Measurements from ENCODE around the gene GPR137.

The GPR137 gene

DNA sequence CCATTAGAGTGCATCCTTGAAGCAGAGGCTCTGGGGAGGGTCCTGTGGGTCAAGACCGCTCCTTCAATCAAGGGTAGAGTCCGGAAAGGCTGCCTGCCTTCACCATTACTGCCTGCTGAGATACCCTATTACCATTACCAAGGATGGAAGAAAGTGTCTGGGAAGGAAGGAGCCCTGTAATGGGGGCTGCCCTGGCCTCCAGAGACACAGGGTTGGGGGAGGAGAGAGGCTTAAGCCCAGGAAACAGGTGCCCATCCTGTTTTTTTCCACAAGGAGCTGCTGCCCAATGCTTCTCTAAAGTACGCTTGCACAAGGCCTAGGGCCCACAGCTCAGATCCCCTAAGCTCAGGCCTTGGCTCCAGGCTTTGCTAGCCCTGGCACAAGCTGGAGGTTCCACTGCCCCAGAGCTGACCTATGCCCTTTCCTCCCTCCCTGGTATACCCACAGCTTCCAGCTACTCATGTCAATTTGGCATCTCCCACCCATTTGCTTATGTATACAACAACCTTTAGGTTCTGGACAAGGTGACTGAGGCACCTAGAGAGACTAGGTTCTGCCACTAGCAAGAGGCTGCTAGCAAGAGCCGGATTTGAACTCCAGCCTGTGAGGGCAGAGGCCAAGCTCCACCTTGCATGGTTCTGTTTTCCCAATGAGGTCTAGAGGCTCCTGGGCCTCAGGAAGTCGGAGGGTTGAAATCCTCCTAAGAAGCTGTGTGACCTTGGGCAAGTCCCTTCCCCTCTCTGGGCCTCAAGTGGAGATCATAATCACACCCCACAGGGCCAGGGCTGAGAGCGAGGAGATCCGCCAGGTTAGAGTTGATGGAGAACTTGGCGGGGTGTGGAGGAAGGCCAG, 35.9 kb upstream of the GPR137 start:
- no peak for DNase-seq (ENCODE audit: low read depth)
- TF ChIP-seq, protein P1, sequence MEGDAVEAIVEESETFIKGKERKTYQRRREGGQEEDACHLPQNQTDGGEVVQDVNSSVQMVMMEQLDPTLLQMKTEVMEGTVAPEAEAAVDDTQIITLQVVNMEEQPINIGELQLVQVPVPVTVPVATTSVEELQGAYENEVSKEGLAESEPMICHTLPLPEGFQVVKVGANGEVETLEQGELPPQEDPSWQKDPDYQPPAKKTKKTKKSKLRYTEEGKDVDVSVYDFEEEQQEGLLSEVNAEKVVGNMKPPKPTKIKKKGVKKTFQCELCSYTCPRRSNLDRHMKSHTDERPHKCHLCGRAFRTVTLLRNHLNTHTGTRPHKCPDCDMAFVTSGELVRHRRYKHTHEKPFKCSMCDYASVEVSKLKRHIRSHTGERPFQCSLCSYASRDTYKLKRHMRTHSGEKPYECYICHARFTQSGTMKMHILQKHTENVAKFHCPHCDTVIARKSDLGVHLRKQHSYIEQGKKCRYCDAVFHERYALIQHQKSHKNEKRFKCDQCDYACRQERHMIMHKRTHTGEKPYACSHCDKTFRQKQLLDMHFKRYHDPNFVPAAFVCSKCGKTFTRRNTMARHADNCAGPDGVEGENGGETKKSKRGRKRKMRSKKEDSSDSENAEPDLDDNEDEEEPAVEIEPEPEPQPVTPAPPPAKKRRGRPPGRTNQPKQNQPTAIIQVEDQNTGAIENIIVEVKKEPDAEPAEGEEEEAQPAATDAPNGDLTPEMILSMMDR (conservative IDR thresholded peaks at IDR 0.05; ENCODE audit: low read depth, low read length) = no peak
- no peak overlapping the region for H3K4me3 ChIP-seq (ENCODE audit: low read depth, low read length)

DNA sequence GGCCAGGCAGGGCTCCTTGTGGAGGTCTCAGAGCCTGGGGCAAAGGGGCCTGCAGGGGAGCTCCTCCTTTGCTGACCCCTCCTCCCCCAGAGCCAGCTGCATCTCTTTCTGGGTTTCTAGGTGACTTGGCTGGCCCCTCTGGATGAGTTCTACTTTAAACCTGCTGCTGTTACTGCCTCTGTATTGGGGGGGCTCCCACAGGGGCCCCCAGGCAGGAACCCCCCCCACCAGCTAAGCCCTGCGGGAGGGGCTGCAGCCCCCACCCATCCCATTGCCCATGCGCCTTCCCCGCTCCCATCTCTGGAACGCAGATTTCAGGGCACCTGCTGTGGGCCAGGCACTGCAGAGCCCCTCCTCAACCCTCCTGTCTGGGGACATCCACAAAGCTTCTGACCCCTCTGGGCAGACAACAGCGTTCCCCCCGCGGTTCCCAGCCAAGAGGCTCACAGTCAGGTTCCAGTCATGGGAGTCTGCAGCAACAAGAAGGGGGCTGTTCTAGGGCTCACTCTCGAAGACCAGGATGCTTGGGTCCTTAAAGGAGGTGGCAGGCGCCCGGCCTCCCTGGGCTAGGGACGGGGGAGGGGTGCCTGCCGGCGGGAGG, 35.1 kb upstream of the GPR137 start:
- peak overlapping the region; percentile 63 for H3K4me3 ChIP-seq (ENCODE audit: low read depth, low read length)
- TF ChIP-seq, protein P1 (conservative IDR thresholded peaks at IDR 0.05; ENCODE audit: low read depth, low read length) = no peak
- DNase-seq (ENCODE audit: low read depth) = no peak

DNA sequence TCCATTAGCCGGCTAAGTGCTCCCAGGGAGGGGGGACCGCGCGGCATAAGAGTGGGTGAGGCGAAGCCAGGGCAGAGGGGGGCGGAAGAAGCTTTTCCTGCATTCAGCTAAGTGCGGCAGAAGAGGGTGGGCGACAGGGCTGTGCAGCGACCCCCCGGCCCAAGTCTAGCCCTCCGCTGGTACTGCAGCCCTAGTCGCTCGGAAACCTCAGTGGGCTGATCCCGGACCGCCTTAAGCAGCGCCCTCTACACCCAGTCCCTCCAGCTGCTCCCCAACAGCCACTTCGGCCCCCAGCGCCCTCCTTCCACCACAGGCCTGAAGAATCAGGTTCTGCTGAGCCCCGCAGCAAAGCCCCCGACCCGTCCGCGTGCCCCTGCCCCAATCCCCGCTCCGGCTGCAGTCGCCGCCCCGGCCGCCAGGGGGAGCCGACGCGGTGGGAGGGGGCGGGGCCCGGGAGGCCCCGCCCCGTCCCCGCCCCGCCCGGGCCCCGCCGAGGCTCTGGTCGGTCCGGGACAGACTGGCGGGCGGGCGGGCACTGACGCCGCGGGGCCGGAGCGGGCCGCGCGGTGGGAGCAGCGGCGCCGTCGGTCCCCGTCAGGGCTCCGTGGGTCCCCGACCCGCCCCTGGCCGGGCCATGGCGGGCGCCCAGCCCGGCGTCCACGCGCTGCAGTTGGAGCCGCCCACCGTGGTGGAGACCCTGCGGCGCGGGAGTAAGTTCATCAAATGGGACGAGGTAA, 34.5 kb upstream of the GPR137 start, which contains the start of gene PLCB3:
TSS of gene PLCB3 (plus strand) at position 515 of the 737 bp plus-strand sequence. CDS start at position 635, 120 bp downstream.
- peak within 1 kb of the TSS; percentile 63 for H3K4me3 ChIP-seq (ENCODE audit: low read depth, low read length)
- TF ChIP-seq, protein P1 (conservative IDR thresholded peaks at IDR 0.05; ENCODE audit: low read depth, low read length) = peak; percentile 45
- no peak for DNase-seq (ENCODE audit: low read depth)

DNA sequence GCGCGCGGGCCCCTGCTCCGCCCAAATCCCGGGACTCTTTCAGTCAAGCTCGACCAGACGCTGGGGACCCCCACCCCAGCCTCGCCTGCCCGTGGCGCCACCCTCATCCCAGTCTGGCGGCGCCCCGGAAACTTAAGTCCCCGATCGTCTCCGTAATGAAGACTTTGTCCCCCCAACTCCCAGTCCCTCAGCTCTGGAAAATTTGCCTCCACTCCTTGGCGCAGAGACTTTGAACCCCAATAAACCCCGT, 34.0 kb upstream of the GPR137 start:
- peak overlapping the region; percentile 63 for H3K4me3 ChIP-seq (ENCODE audit: low read depth, low read length)
- TF ChIP-seq, protein P1 (conservative IDR thresholded peaks at IDR 0.05; ENCODE audit: low read depth, low read length) = no peak
- DNase-seq (ENCODE audit: low read depth) = no peak

DNA sequence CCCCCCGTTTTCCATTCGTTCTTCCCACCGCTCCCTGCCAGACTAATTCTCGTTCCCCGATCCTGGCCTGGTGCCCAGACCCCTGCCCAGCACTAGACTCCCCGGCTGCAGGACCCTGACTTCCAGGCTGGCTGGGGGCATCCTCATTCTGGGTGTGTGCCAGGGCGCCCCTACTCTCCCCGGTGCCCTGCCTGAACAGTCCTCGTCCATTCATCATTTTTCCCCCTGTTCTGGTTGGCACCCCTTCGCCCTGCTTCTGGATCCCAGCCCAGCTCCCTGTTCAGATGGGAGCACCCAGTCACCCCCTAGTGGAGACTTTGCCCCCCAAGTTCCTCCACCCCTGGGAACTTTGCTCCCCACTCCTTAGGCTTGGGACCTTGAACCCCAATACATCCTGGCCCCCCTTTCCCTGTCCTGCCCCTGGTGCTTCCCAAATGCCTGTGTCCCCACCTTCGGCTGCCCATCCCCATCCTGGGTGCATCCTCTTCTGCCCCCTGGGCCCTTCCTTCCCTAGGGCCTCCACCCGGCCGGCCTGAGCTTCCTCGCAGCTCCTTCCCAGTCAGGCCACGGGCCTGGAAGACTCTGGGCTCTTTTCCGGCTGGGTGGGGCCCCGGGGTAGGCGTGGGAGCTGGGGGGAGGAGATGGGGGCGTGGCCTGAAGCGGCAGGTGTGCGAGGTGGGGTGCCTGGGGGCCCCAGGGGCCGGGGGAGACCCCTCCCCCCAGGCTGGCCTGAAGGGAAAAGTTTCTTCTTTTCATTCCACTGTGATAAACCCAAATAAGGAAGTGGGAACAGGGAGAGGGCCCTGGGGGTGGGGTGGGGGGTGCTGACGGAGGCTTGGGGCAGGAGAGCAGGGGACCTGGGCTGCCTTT, 33.4 kb upstream of the GPR137 start:
- peak overlapping the region; percentile 63 for H3K4me3 ChIP-seq (ENCODE audit: low read depth, low read length)
- no peak for DNase-seq (ENCODE audit: low read depth)
- TF ChIP-seq, protein P1 (conservative IDR thresholded peaks at IDR 0.05; ENCODE audit: low read depth, low read length) = peak; percentile 39

DNA sequence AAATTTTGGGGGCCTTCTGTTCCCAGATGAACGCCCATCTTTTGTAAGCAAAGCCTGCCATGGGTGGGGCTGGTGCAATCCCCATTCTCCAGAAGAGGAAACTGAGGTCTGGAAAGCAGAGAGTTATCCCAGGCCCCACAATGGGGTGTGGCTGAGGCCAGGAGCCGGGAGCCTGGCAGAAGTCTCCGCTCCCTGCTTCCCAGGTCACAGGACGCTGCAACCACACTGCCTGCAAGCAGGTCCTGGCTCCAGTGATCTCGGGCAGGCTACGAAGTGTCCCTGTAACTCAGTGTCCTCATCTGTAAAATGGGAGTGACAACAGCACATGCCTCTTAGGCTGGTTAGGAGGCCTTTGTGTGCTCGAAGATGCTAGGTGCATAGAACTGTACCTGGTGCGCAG, 32.6 kb upstream of the GPR137 start:
- H3K4me3 ChIP-seq (ENCODE audit: low read depth, low read length) = no peak overlapping the region
- TF ChIP-seq, protein P1 (conservative IDR thresholded peaks at IDR 0.05; ENCODE audit: low read depth, low read length) = no peak

More for the DNA sequence above, 32.6 kb upstream of the GPR137 start:
- no peak for DNase-seq (ENCODE audit: low read depth)
